ENCODE data around the gene PIKFYVE.

Gene PIKFYVE

GRCh38 chr2:208300847-208301618 lies 35.0 kb downstream of the PIKFYVE start:
- TF ChIP-seq, protein P1, sequence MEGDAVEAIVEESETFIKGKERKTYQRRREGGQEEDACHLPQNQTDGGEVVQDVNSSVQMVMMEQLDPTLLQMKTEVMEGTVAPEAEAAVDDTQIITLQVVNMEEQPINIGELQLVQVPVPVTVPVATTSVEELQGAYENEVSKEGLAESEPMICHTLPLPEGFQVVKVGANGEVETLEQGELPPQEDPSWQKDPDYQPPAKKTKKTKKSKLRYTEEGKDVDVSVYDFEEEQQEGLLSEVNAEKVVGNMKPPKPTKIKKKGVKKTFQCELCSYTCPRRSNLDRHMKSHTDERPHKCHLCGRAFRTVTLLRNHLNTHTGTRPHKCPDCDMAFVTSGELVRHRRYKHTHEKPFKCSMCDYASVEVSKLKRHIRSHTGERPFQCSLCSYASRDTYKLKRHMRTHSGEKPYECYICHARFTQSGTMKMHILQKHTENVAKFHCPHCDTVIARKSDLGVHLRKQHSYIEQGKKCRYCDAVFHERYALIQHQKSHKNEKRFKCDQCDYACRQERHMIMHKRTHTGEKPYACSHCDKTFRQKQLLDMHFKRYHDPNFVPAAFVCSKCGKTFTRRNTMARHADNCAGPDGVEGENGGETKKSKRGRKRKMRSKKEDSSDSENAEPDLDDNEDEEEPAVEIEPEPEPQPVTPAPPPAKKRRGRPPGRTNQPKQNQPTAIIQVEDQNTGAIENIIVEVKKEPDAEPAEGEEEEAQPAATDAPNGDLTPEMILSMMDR (IDR thresholded peaks at IDR 0.05; ENCODE audit: low read depth, low read length) = no peak
- no peak overlapping the region for H3K4me3 ChIP-seq (replicated peaks in 1 of 2; ENCODE audit: low read depth in 2 of 2, low read length in 2 of 2)
- DNase-seq (ENCODE audit: low read depth in 2 of 2) = no peak

- no peak overlapping the region for H3K4me3 ChIP-seq (replicated peaks in 1 of 2; ENCODE audit: low read depth in 2 of 2, low read length in 2 of 2)
- TF ChIP-seq, protein P1 (IDR thresholded peaks at IDR 0.05; ENCODE audit: low read depth, low read length) = no peak
- no peak for DNase-seq (ENCODE audit: low read depth in 2 of 2)
Measured at GRCh38 chr2:208304157-208304556, 38.1 kb downstream of the PIKFYVE start.

- H3K4me3 ChIP-seq (replicated peaks in 1 of 2; ENCODE audit: low read depth in 2 of 2, low read length in 2 of 2) = no peak overlapping the region
- TF ChIP-seq, protein P1 (IDR thresholded peaks at IDR 0.05; ENCODE audit: low read depth, low read length) = no peak
- DNase-seq (ENCODE audit: low read depth in 2 of 2) = no peak
Measured at GRCh38 chr2:208304695-208305094, 38.6 kb downstream of the PIKFYVE start.

DNA sequence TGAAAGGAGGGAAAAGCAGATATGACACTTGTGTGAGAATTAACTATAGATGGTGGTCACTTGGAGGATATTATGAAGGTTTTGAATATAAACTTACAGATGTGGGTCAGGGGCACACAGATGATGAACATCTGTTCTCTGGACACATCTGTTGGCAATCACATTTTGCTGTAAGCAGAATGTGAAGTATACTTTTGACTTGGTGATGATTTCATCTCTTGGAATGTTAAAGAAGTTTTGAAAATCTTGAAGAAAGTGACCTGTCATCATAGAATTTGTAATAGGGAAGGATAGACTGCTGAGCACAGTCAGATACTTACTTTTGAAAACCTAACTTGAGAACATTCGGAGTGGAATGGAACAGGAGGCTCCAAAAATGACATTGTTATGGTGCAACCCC lies 40.2 kb downstream of the PIKFYVE start:
- TF ChIP-seq, protein P1 (IDR thresholded peaks at IDR 0.05; ENCODE audit: low read depth, low read length) = no peak
- no peak overlapping the region for H3K4me3 ChIP-seq (replicated peaks in 1 of 2; ENCODE audit: low read depth in 2 of 2, low read length in 2 of 2)
- peak in 1 of 2 donors; percentile 51 for DNase-seq (ENCODE audit: low read depth in 2 of 2)

DNA sequence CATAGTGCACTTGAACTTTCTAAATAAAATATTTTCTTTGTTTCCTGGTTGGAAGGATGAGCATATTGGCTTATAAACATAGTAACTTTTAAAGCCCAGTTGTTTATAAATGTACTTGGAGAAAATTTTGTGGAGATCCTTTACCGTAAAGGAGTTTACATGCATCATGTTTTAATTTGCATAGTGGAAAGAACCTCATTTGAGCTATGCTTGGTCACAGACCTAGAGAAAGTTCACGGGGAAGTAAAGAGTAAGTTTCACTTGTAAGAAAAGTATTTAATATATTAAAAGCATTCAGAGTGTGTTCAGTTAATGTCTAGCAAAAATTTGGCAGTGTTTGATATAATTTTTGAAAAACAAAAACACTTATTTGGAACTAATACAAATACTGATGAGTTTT lies 45.3 kb downstream of the PIKFYVE start:
- TF ChIP-seq, protein P1 (IDR thresholded peaks at IDR 0.05; ENCODE audit: low read depth, low read length) = no peak
- no peak for DNase-seq (ENCODE audit: low read depth in 2 of 2)
- H3K4me3 ChIP-seq (replicated peaks in 1 of 2; ENCODE audit: low read depth in 2 of 2, low read length in 2 of 2) = no peak overlapping the region

GRCh38 chr2:208311954-208312353 lies 45.9 kb downstream of the PIKFYVE start:
- TF ChIP-seq, protein P1 (IDR thresholded peaks at IDR 0.05; ENCODE audit: low read depth, low read length) = no peak
- no peak overlapping the region for H3K4me3 ChIP-seq (replicated peaks in 1 of 2; ENCODE audit: low read depth in 2 of 2, low read length in 2 of 2)
- DNase-seq (ENCODE audit: low read depth in 2 of 2) = peak in 1 of 2 donors; percentile 14
